ENCODE measurements around the gene ENKD1.

ENKD1 gene

DNA sequence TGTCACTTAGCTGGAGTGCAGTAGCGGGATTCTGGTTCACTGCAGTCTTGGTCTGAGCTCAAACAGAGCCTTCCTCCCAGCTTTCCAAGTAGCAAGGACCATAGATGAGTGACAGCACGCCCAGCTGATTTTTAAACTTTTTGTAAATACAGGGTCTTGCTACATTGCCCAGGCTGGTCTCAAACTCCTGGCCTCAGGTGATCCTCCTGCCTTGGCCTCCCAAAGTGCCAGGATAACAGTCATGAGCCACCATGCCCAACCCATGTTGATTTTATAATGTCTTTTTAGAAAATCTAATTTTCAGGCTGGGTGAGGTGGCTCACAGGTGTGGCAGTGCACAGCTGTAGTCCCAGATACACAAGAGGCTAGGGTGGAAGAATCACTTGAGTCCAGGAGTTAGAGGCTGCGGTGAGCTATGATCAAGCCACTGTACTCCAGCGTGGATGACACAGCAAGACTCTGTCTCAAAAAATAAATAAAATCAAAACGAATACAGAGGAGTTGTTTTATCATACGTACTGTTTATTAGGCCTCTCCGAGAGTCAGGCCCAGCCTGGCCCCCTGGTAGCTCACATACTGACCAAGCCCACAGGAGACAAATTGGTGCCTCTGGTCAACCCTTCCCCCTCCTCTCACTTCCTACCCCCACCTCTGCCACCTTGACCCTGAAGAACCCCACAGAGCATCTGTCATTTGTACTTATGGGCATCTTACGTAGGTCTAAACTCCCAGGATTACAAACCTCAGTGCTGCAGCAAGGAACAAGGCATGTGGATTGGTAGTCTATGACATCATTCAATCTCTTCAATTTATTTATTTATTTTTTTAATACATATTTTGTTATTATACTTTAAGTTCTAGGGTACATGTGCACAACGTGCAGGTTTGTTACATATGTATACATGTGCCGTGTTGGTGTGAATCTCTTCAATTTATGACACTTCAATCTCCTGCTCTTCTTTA lies 13.7 kb upstream of the ENKD1 start:
- H3K9me3 ChIP-seq (ENCODE audit: control insufficient read depth, low read length) = no peaks in the 10 kb centered on the region
- H4K91ac ChIP-seq (ENCODE audit: low read length) = no peak overlapping the region
- H4K8ac ChIP-seq (ENCODE audit: low read length) = no peak overlapping the region
- WGBS = 97% methylated on average over 8 of the region's 10 CpGs
- H3K18ac ChIP-seq (ENCODE audit: low read depth in 1 of 2, low read length in 2 of 2) = no peak overlapping the region
- H3K14ac ChIP-seq (ENCODE audit: low read length in 2 of 2) = no peak overlapping the region
- no peak overlapping the region for H3K4me3 ChIP-seq (ENCODE audit: insufficient read depth in 1 of 2, low read depth in 1 of 2, low read length in 2 of 2)
- H2BK5ac ChIP-seq (ENCODE audit: low read depth, low read length, poor library complexity, severe bottlenecking) = no peak overlapping the region
- H3K27me3 ChIP-seq (ENCODE audit: control insufficient read depth in 1 of 2, insufficient read depth in 1 of 2, low read length in 2 of 2) = no peaks in the 10 kb centered on the region
- H2AFZ ChIP-seq (ENCODE audit: low read depth, low read length) = no peak overlapping the region
- H2AK5ac ChIP-seq (ENCODE audit: low read length, severe bottlenecking) = no peak overlapping the region
- no peak for DNase-seq
- no peak overlapping the region for H3K4ac ChIP-seq (ENCODE audit: low read depth in 1 of 2, low read length in 2 of 2)
- H3K27ac ChIP-seq (ENCODE audit: low read length, poor library complexity, severe bottlenecking) = no peak overlapping the region
- peaks cover 18% of the 10 kb centered on the region for H3K79me1 ChIP-seq (replicated peaks; ENCODE audit: low read length, poor library complexity, severe bottlenecking)
- H3K4me1 ChIP-seq (ENCODE audit: control insufficient read depth, insufficient read depth, low read depth, low read length) = peaks cover 2% of the 10 kb centered on the region
- no peak overlapping the region for H2BK15ac ChIP-seq (ENCODE audit: low read depth, poor library complexity, severe bottlenecking)
- H3K36me3 ChIP-seq (ENCODE audit: control insufficient read depth in 1 of 2, insufficient read depth in 2 of 2, low read depth in 1 of 2, low read length in 2 of 2) = peaks cover 27 to 40% of the 10 kb centered on the region in 2 experiments
- no peak overlapping the region for H3K4me2 ChIP-seq (ENCODE audit: low read length, poor library complexity, severe bottlenecking)
- no peak overlapping the region for H3K9ac ChIP-seq (ENCODE audit: low read length)
- no peak overlapping the region for H2BK12ac ChIP-seq (ENCODE audit: low read length in 2 of 2)
- H2BK120ac ChIP-seq (ENCODE audit: low read depth, low read length) = no peak overlapping the region
- no peak overlapping the region for H3K23ac ChIP-seq (ENCODE audit: low read length in 2 of 2)

DNA sequence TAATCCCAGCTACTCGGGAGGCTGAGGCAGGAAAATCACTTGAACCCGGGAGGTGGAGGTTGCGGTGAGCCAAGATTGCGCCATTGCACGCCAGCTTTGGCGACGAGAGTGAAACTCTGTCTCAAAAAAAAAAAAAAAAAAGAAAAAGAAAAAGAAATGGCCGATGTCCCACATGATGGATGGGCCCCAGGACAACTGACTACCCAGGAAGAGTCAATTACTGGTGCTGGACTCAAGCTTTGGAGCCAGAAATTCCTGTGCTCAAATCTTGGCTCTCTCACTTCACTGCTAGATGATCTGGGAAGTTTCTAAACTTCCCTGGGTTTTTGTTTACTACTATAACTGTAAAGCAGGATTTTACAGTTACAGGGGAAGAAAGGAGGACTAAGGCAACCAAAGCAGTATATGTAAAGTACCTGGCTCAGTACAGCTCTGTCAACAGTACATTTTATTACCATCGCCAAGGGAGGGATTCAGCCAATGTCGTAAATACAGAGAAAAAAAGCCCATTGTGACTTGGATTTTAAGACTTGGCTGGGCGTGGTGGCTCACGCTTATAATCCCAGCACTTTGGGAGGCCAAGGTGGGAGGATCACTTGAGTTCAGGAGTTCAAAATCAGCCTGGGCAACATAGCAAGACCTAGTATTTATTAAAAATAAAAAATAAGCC lies 11.9 kb upstream of the ENKD1 start:
- no peak overlapping the region for H3K4me3 ChIP-seq (ENCODE audit: insufficient read depth in 1 of 2, low read depth in 1 of 2, low read length in 2 of 2)
- H3K23ac ChIP-seq (ENCODE audit: low read length in 2 of 2) = no peak overlapping the region

DNA sequence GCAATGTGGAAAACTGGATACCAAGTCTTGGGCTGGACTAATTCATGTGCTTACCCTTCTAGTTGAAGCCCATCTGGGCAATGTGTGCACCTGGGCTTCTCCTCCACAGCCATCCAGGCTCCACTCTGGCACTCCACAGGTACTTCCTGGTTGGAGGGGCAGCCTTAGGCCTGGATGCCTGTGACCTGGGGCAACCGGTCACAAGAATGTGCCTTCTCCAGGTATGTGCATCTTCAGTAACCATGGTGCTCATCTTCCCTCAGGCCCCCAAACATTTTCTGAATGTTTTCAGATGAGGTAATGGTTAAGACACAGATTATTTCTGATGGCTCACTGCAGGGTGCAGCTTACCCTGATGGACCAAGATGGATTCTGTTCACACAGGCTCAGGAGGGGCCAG lies 11.2 kb upstream of the ENKD1 start:
- no peak overlapping the region for H4K91ac ChIP-seq (ENCODE audit: low read length)
- H2BK12ac ChIP-seq (ENCODE audit: low read length in 2 of 2) = no peak overlapping the region
- no peak overlapping the region for H2AFZ ChIP-seq (ENCODE audit: low read depth, low read length)
- no peak overlapping the region for H2BK15ac ChIP-seq (ENCODE audit: low read depth, poor library complexity, severe bottlenecking)
- no peak overlapping the region for H2BK120ac ChIP-seq (ENCODE audit: low read depth, low read length)
- H3K14ac ChIP-seq (ENCODE audit: low read length in 2 of 2) = no peak overlapping the region
- H2AK5ac ChIP-seq (ENCODE audit: low read length, severe bottlenecking) = no peak overlapping the region
- no peak overlapping the region for H3K4ac ChIP-seq (ENCODE audit: low read depth in 1 of 2, low read length in 2 of 2)
- H3K18ac ChIP-seq (ENCODE audit: low read depth in 1 of 2, low read length in 2 of 2) = no peak overlapping the region
- no peak overlapping the region for H3K4me2 ChIP-seq (ENCODE audit: low read length, poor library complexity, severe bottlenecking)
- H3K4me3 ChIP-seq (ENCODE audit: insufficient read depth in 1 of 2, low read depth in 1 of 2, low read length in 2 of 2) = no peak overlapping the region
- H2BK5ac ChIP-seq (ENCODE audit: low read depth, low read length, poor library complexity, severe bottlenecking) = no peak overlapping the region
- no peaks in the 10 kb centered on the region for H3K27me3 ChIP-seq (ENCODE audit: control insufficient read depth in 1 of 2, insufficient read depth in 1 of 2, low read length in 2 of 2)
- H3K27ac ChIP-seq (ENCODE audit: low read length, poor library complexity, severe bottlenecking) = no peak overlapping the region
- H3K9me3 ChIP-seq (ENCODE audit: control insufficient read depth, low read length) = no peaks in the 10 kb centered on the region
- H4K8ac ChIP-seq (ENCODE audit: low read length) = no peak overlapping the region
- peaks cover 21 to 30% of the 10 kb centered on the region in 2 experiments for H3K36me3 ChIP-seq (ENCODE audit: control insufficient read depth in 1 of 2, insufficient read depth in 2 of 2, low read depth in 1 of 2, low read length in 2 of 2)
- DNase-seq = no peak
- 87% methylated on average over 1 of the region's 1 CpG for WGBS
- H3K79me1 ChIP-seq (replicated peaks; ENCODE audit: low read length, poor library complexity, severe bottlenecking) = peaks cover 11% of the 10 kb centered on the region
- no peak overlapping the region for H3K9ac ChIP-seq (ENCODE audit: low read length)
- H3K4me1 ChIP-seq (ENCODE audit: control insufficient read depth, insufficient read depth, low read depth, low read length) = peaks cover 21% of the 10 kb centered on the region
- no peak overlapping the region for H3K23ac ChIP-seq (ENCODE audit: low read length in 2 of 2)

More for the DNA sequence above, 11.9 kb upstream of the ENKD1 start:
- H3K18ac ChIP-seq (ENCODE audit: low read depth in 1 of 2, low read length in 2 of 2) = no peak overlapping the region
- H3K4ac ChIP-seq (ENCODE audit: low read depth in 1 of 2, low read length in 2 of 2) = no peak overlapping the region
- no peak for DNase-seq
- H3K9ac ChIP-seq (ENCODE audit: low read length) = no peak overlapping the region
- H4K8ac ChIP-seq (ENCODE audit: low read length) = no peak overlapping the region
- peaks cover 28 to 30% of the 10 kb centered on the region in 2 experiments for H3K36me3 ChIP-seq (ENCODE audit: control insufficient read depth in 1 of 2, insufficient read depth in 2 of 2, low read depth in 1 of 2, low read length in 2 of 2)
- no peak overlapping the region for H3K14ac ChIP-seq (ENCODE audit: low read length in 2 of 2)
- H2AFZ ChIP-seq (ENCODE audit: low read depth, low read length) = no peak overlapping the region
- no peak overlapping the region for H3K4me2 ChIP-seq (ENCODE audit: low read length, poor library complexity, severe bottlenecking)
- H4K91ac ChIP-seq (ENCODE audit: low read length) = no peak overlapping the region
- H3K27me3 ChIP-seq (ENCODE audit: control insufficient read depth in 1 of 2, insufficient read depth in 1 of 2, low read length in 2 of 2) = no peaks in the 10 kb centered on the region
- H3K4me1 ChIP-seq (ENCODE audit: control insufficient read depth, insufficient read depth, low read depth, low read length) = peaks cover 14% of the 10 kb centered on the region
- H3K79me1 ChIP-seq (replicated peaks; ENCODE audit: low read length, poor library complexity, severe bottlenecking) = peaks cover 13% of the 10 kb centered on the region
- no peak overlapping the region for H2BK5ac ChIP-seq (ENCODE audit: low read depth, low read length, poor library complexity, severe bottlenecking)
- H2AK5ac ChIP-seq (ENCODE audit: low read length, severe bottlenecking) = no peak overlapping the region
- no peak overlapping the region for H2BK120ac ChIP-seq (ENCODE audit: low read depth, low read length)
- no peak overlapping the region for H2BK12ac ChIP-seq (ENCODE audit: low read length in 2 of 2)
- 97% methylated on average over 12 of the region's 12 CpGs for WGBS
- no peak overlapping the region for H2BK15ac ChIP-seq (ENCODE audit: low read depth, poor library complexity, severe bottlenecking)
- no peaks in the 10 kb centered on the region for H3K9me3 ChIP-seq (ENCODE audit: control insufficient read depth, low read length)
- H3K27ac ChIP-seq (ENCODE audit: low read length, poor library complexity, severe bottlenecking) = no peak overlapping the region

DNA sequence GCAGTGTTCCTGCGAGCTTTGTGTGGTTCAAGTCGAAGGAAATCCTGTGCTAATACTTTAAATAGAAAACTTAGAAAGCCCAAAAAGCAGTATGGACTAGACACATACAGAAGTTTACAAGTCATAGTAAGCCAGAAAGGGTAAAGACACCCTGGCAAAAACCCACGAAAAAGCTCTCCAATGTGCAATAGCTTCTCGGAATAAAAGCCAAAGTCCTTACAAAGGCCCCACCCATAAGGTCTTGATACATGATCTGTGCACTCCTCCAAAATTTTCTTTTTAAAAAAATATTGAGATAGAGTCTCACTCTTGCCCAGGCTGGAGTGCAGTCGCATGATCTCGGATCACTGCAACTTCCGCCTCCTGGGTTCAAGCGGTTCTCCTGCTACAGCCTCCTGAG lies 10.4 kb upstream of the ENKD1 start:
- Histone ChIP-seq H3K4me3 (ENCODE audit: insufficient read depth in 1 of 2, low read depth in 1 of 2, low read length in 2 of 2) (no peak overlapping the region), H3K23ac (ENCODE audit: low read length in 2 of 2) (no peak overlapping the region), H4K91ac (ENCODE audit: low read length) (no peak overlapping the region), H3K4me2 (ENCODE audit: low read length, poor library complexity, severe bottlenecking) (no peak overlapping the region), H3K79me1 (replicated peaks; ENCODE audit: low read length, poor library complexity, severe bottlenecking) (peaks cover 13% of the 10 kb centered on the region), H3K4ac (ENCODE audit: low read depth in 1 of 2, low read length in 2 of 2) (no peak overlapping the region), H3K9ac (ENCODE audit: low read length) (no peak overlapping the region), H2BK12ac (ENCODE audit: low read length in 2 of 2) (no peak overlapping the region), H3K18ac (ENCODE audit: low read depth in 1 of 2, low read length in 2 of 2) (no peak overlapping the region), H3K9me3 (ENCODE audit: control insufficient read depth, low read length) (no peaks in the 10 kb centered on the region), H2BK15ac (ENCODE audit: low read depth, poor library complexity, severe bottlenecking) (no peak overlapping the region), H2AFZ (ENCODE audit: low read depth, low read length) (no peak overlapping the region), H2AK5ac (ENCODE audit: low read length, severe bottlenecking) (no peak overlapping the region), H3K27me3 (ENCODE audit: control insufficient read depth in 1 of 2, insufficient read depth in 1 of 2, low read length in 2 of 2) (no peaks in the 10 kb centered on the region), H3K27ac (ENCODE audit: low read length, poor library complexity, severe bottlenecking) (no peak overlapping the region), H2BK5ac (ENCODE audit: low read depth, low read length, poor library complexity, severe bottlenecking) (no peak overlapping the region), H2BK120ac (ENCODE audit: low read depth, low read length) (no peak overlapping the region), H3K4me1 (ENCODE audit: control insufficient read depth, insufficient read depth, low read depth, low read length) (peaks cover 24% of the 10 kb centered on the region), H3K36me3 (ENCODE audit: control insufficient read depth in 1 of 2, insufficient read depth in 2 of 2, low read depth in 1 of 2, low read length in 2 of 2) (peaks cover 14 to 28% of the 10 kb centered on the region in 2 experiments), H4K8ac (ENCODE audit: low read length) (no peak overlapping the region), H3K14ac (ENCODE audit: low read length in 2 of 2) (no peak overlapping the region)
- no peak for DNase-seq
- WGBS = 99% methylated on average over 8 of the region's 8 CpGs

All from mesenchymal stem cell (in vitro differentiated cells and primary cell).